Measurements from ENCODE around the gene COL4A4. TPM values are rescaled to one million over a fixed set of nuclear protein-coding genes. Genes with fewer than 3 reads are reported as not detected.
"Not testable (repeated sequence)": the region's sequence is repeated elsewhere in the genome, so short reads cannot be mapped to it uniquely, and the experiment has no call there.

The COL4A4 gene
- total and polyA plus RNA-seq, 3 experiments from 2014 or later: 0.08 TPM; not detected in 2

DNA sequence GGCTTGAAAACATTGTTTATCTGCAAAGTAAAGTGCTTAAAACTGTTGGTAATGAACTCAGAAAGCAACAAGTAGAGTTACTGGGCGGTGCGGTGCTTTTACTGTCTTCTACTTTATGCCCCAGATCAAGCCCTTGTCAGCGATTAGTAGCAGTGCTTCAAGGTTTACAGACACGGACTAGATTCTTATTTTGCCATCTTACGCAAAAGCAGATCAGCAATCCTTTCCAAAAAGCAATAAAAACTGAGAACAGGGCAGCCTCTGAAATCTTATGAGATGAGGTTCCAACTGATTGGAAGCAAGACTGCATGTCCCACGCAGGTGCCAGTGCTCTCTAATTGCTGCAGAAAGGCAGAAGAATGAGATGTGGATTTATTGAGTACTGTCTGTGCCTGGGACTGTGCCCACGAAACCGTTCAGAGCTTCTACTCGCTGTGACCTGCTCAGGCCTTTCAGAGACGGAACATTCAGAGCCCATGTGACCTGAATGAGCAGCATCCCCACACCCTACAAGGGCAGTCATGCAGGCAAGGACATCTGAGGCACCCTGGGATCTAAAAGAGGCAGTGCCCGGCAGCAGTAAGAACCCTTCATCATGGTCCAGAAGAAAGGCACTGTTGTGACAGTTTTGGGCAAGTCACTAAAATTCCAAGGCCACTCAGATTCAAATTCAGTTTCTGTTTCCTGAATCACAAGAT, 16.1 kb upstream of the COL4A4 start:
- H3K27me3 ChIP-seq (ENCODE audit: insufficient read depth, low read length, poor library complexity, severe bottlenecking): no peaks in the 10 kb centered on the region
- Mint-ChIP-seq H3K4me3 (no peak overlapping the region), H3K9me3 (no peaks in the 10 kb centered on the region), H3K4me1 (no peaks in the 10 kb centered on the region), H3K36me3 (no peaks in the 10 kb centered on the region), H3K27me3 (peaks cover 0 to 12% of the 10 kb centered on the region in 2 donors), H3K27ac (no peak overlapping the region)
- H3K4me3 ChIP-seq (ENCODE audit: low read length): no peak overlapping the region
- no peak overlapping the region for H3K27ac ChIP-seq (ENCODE audit: low read depth, low read length)
- H3K9me3 ChIP-seq (ENCODE audit: low read length): no peaks in the 10 kb centered on the region
- no peaks in the 10 kb centered on the region for H3K36me3 ChIP-seq (ENCODE audit: insufficient read depth, low read length)
- H3K4me1 ChIP-seq (ENCODE audit: insufficient read depth, low read length): no peaks in the 10 kb centered on the region
- no peak for DNase-seq
- ChIA-PET POLR2A (no interaction called here), CTCF (no interaction called here)

DNA sequence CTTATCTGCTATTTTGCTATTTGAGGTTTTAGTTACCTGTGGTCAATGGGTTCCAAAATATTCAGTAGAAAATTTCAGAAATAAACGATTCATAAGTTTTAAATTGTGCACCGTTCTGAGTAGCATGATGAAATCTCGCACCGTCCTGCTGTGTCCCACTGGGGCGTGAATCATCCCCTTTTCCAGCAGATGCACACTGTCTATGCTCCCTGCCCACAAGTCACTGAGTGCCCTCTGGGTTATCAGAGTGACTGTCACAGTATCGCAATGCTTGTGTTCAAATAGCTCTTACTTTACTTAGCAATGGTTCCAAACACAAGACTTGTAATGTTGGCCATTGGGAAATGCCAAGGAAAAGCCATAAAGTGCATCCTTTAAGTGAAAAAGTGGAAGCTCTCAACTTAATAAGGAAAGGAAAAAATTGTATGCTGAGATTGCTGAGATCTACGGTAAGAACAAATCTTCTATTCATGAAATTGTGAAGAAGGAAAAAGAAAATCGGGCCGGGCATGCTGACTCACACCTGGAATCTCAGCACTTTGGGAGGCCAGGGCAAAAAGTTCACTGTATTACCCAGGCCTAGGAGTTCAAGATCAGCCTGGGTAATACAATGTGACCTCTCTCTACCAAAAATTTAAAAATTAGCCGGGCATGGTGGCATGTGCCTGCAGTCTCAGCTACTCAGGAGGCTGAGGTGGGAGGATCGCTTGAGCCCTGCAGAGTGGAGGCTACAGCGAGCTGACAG, 13.8 kb upstream of the COL4A4 start:
- no peaks in the 10 kb centered on the region for H3K4me1 Mint-ChIP-seq
- CTCF ChIA-PET: no interaction called here
- H3K27me3 Mint-ChIP-seq: peaks cover 0 to 22% of the 10 kb centered on the region in 2 donors

DNA sequence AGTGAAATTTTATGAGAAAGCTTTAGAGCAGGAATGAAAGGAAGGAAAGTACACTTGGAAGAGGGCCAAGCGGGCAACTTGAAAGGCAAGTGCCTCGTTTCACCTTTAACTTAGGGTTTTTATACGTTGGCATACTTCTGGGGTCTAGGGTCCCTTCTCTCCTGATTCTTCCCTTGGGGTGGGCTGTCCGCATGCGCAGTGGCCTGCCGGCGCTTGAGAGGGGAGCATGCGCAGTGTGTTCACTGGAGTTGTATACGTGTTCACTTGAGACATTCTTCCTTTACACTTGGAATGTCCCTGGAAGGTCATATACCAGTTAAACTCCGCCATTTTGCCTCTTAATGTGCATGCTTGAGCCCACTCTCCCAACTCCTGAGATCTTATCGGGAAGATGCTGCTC, 7.8 kb upstream of the COL4A4 start:
- H3K9me3 ChIP-seq (ENCODE audit: low read length); H3K4me3 Mint-ChIP-seq; CTCF ChIA-PET; H3K36me3 Mint-ChIP-seq; H3K4me3 ChIP-seq (ENCODE audit: low read length); H3K4me1 ChIP-seq (ENCODE audit: insufficient read depth, low read length); DNase-seq; H3K4me1 Mint-ChIP-seq; H3K27me3 ChIP-seq (ENCODE audit: insufficient read depth, low read length, poor library complexity, severe bottlenecking); POLR2A ChIA-PET; H3K27ac Mint-ChIP-seq; H3K9me3 Mint-ChIP-seq; H3K36me3 ChIP-seq (ENCODE audit: insufficient read depth, low read length); H3K27ac ChIP-seq (ENCODE audit: low read depth, low read length): not testable (repeated sequence)
- H3K27me3 Mint-ChIP-seq: peaks cover 4 to 40% of the 10 kb centered on the region in 2 donors

More for the DNA sequence above, 13.8 kb upstream of the COL4A4 start:
- Histone ChIP-seq H3K27ac (ENCODE audit: low read depth, low read length) (no peak overlapping the region), H3K9me3 (ENCODE audit: low read length) (no peaks in the 10 kb centered on the region), H3K27me3 (ENCODE audit: insufficient read depth, low read length, poor library complexity, severe bottlenecking) (no peaks in the 10 kb centered on the region), H3K36me3 (ENCODE audit: insufficient read depth, low read length) (no peaks in the 10 kb centered on the region), H3K4me1 (ENCODE audit: insufficient read depth, low read length) (no peaks in the 10 kb centered on the region), H3K4me3 (ENCODE audit: low read length) (no peak overlapping the region)
- POLR2A ChIA-PET: no interaction called here
- Mint-ChIP-seq H3K36me3 (no peaks in the 10 kb centered on the region), H3K27ac (no peak overlapping the region), H3K9me3 (no peaks in the 10 kb centered on the region), H3K4me3 (no peak overlapping the region)
- no peak for DNase-seq

DNA sequence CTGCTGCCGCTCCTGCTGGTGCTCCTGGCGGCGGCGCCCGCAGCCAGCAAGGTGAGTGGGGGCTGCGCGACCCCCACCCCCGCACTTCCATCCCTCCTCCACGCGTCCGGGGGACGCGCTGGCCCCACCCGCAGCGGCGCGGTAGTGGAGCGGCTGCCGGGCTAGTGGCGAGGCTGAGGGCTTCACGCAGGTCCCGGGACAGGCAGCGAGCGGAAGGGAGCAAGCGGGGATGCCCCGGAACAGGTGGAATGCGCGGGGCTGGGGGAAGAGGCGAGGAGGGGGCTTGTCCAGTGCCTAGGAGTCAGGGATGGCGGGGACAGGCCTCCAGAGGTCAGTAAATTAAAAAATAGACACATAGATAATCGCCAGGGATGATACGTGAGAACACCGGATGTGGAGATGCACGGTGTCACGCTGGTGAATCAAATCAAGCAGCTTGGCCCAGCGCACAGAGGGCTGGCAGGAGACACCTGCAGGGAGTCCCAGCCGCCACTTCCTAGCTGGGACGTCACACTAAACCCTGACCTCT, 822 bp upstream of the COL4A4 start:
- Mint-ChIP-seq H3K36me3 (peaks cover 0 to 1% (median 0%) of the 10 kb centered on the region in 3 donors), H3K27me3 (peaks cover 33 to 75% of the 10 kb centered on the region in 2 donors), H3K4me1 (peaks cover 7 to 20% (median 14%) of the 10 kb centered on the region in 3 donors), H3K9me3 (peaks cover 0 to 1% (median under 1%) of the 10 kb centered on the region in 5 donors), H3K4me3 (peak overlapping the region; percentile 13 to 71 (median 59)), H3K27ac (peak overlapping the region in 1 of 8 donors; percentile 5)
- H3K9me3 ChIP-seq (ENCODE audit: low read length): no peaks in the 10 kb centered on the region
- H3K4me1 ChIP-seq (ENCODE audit: insufficient read depth, low read length): peaks cover 5% of the 10 kb centered on the region
- H3K36me3 ChIP-seq (ENCODE audit: insufficient read depth, low read length): no peaks in the 10 kb centered on the region
- H3K27me3 ChIP-seq (ENCODE audit: insufficient read depth, low read length, poor library complexity, severe bottlenecking): peaks cover 16% of the 10 kb centered on the region
- ChIA-PET POLR2A (no interaction called here), CTCF (no interaction called here)
- H3K27ac ChIP-seq (ENCODE audit: low read depth, low read length): no peak overlapping the region
- no peak for DNase-seq
- no peak overlapping the region for H3K4me3 ChIP-seq (ENCODE audit: low read length)

DNA sequence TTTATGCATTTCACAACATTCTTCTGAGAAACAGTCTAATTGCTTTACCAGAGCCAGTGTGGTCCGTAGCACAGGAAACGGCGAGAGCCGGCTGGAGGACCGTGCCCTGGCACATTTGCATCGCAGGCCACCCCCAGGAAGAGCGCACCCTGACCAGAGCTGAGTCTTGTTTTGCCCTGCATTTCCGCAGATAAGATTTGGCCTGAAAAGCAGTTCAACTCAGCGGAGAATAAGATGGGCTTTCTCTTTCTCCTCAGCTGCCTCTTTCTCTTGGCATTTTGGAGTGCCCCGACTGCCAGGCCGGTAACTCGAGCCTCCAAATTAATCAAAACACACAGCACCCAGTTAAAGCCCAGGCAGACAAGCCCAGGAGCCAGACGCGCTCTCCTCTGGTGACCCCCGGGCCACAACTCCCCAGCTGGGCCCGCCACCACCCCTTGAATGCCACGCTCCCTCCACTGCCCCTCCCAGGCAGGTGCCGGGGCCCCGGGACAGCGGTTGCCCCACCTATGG, 464 bp downstream of the COL4A4 start:
- no peak overlapping the region for H3K27ac Mint-ChIP-seq
- POLR2A ChIA-PET: no interaction called here
- Histone ChIP-seq H3K36me3 (ENCODE audit: insufficient read depth, low read length) (no peaks in the 10 kb centered on the region), H3K4me3 (ENCODE audit: low read length) (no peak overlapping the region), H3K27me3 (ENCODE audit: insufficient read depth, low read length, poor library complexity, severe bottlenecking) (peaks cover 16% of the 10 kb centered on the region), H3K27ac (ENCODE audit: low read depth, low read length) (no peak overlapping the region), H3K9me3 (ENCODE audit: low read length) (no peaks in the 10 kb centered on the region), H3K4me1 (ENCODE audit: insufficient read depth, low read length) (peaks cover 5% of the 10 kb centered on the region)
- peak overlapping the region; percentile 50 to 82 (median 66) for H3K4me3 Mint-ChIP-seq
- no peak for DNase-seq
- peaks cover 7 to 20% (median 14%) of the 10 kb centered on the region in 3 donors for H3K4me1 Mint-ChIP-seq
- CTCF ChIA-PET: no interaction called here
- H3K9me3 Mint-ChIP-seq: peaks cover 0 to 6% (median 2%) of the 10 kb centered on the region in 5 donors
- H3K27me3 Mint-ChIP-seq: peaks cover 39 to 78% of the 10 kb centered on the region in 2 donors
- H3K36me3 Mint-ChIP-seq: peaks cover 0 to 4% (median 1%) of the 10 kb centered on the region in 3 donors

DNA sequence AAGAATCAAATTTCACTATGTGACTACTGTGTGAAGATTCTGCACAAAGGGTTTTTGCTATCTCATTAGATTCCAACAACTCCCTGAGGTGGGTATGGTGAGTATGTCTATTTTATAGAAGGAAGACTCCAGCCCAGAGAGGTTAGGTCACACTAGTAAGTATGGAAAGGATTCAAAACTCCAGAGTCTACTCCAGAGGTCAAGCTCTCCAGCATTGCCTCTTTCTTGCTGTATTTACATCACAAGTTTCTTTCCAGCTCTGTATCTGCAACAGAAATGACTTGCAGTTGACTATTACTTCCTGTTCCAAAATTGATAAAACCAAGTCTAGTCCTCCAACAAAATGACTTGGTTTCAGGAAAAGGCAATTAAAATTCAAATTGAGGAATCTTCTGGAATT, 2.1 kb downstream of the COL4A4 start:
- Mint-ChIP-seq H3K27ac (no peak overlapping the region), H3K27me3 (peaks cover 39 to 70% of the 10 kb centered on the region in 2 donors), H3K4me3 (no peak overlapping the region), H3K4me1 (peaks cover 7 to 20% (median 14%) of the 10 kb centered on the region in 3 donors), H3K36me3 (peaks cover 0 to 4% (median 1%) of the 10 kb centered on the region in 3 donors), H3K9me3 (peaks cover 0 to 11% (median 2%) of the 10 kb centered on the region in 5 donors)
- POLR2A ChIA-PET: no interaction called here
- no peak overlapping the region for H3K4me3 ChIP-seq (ENCODE audit: low read length)
- H3K4me1 ChIP-seq (ENCODE audit: insufficient read depth, low read length): peaks cover 5% of the 10 kb centered on the region
- H3K9me3 ChIP-seq (ENCODE audit: low read length): no peaks in the 10 kb centered on the region
- DNase-seq: no peak
- H3K27ac ChIP-seq (ENCODE audit: low read depth, low read length): no peak overlapping the region
- no peaks in the 10 kb centered on the region for H3K36me3 ChIP-seq (ENCODE audit: insufficient read depth, low read length)
- CTCF ChIA-PET: no interaction called here
- H3K27me3 ChIP-seq (ENCODE audit: insufficient read depth, low read length, poor library complexity, severe bottlenecking): peaks cover 16% of the 10 kb centered on the region

DNA sequence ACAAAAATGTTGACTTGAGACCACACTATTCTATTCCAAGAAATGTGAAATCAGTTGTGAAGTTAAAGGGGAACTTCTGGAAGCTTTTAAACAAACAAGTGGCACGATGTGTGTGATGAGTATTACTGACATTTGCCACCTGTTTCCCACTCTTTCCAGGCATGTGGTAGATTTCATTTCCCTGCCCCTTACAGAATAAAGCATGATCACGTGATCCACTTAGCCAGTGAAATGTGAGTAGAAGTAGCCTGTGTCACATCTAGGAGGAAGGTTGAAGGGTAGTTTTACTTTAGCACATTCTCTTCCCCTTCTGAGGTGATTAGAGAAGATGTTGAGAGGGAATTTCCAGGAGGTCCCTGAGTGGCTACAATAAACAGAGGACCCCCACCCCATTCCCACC, 3.8 kb downstream of the COL4A4 start:
- peaks cover 5% of the 10 kb centered on the region for H3K4me1 ChIP-seq (ENCODE audit: insufficient read depth, low read length)
- no peak overlapping the region for H3K4me3 Mint-ChIP-seq
- H3K27me3 ChIP-seq (ENCODE audit: insufficient read depth, low read length, poor library complexity, severe bottlenecking): peaks cover 16% of the 10 kb centered on the region
- no peak overlapping the region for H3K27ac ChIP-seq (ENCODE audit: low read depth, low read length)
- POLR2A ChIA-PET: no interaction called here
- CTCF ChIA-PET: no interaction called here
- H3K4me1 Mint-ChIP-seq: peaks cover 5 to 13% (median 12%) of the 10 kb centered on the region in 3 donors
- H3K36me3 ChIP-seq (ENCODE audit: insufficient read depth, low read length): no peaks in the 10 kb centered on the region
- peaks cover 0 to 4% (median 1%) of the 10 kb centered on the region in 3 donors for H3K36me3 Mint-ChIP-seq
- H3K27ac Mint-ChIP-seq: no peak overlapping the region
- no peak overlapping the region for H3K4me3 ChIP-seq (ENCODE audit: low read length)
- H3K9me3 Mint-ChIP-seq: peaks cover 0 to 11% (median 4%) of the 10 kb centered on the region in 5 donors
- peaks cover 35 to 66% of the 10 kb centered on the region in 2 donors for H3K27me3 Mint-ChIP-seq
- H3K9me3 ChIP-seq (ENCODE audit: low read length): no peaks in the 10 kb centered on the region
- no peak for DNase-seq

All from CD8-positive, alpha-beta memory T cell (primary cell).